WTC11 (cell line): Measurements from ENCODE around the gene SPTBN4. TPM values are rescaled to one million over a fixed set of nuclear protein-coding genes. Genes with fewer than 3 reads are reported as not detected.
A peak's percentile ranks its signal among the peaks of the same experiment; 100 is the strongest.

Experiments used
- ATAC-seq: fragments of 200-7000 bp; cut with Tn5 transposase; 2 replicates; pipeline ENCODE4 v1.10.0; 2021; ENCODE audit warnings: mild to moderate bottlenecking, moderate library complexity
- CTCF ChIA-PET: fragments of 300-600 bp; sonication (Branson Sonifier 250); formaldehyde crosslinking; loops from one replicate; lab custom pipeline; 2021; ENCODE audit warnings: antibody characterized with exemption; lab: Charles Lee
- POLR2A ChIA-PET: fragments of 350-600 bp; sonication (Branson Sonifier 250); formaldehyde crosslinking; loops from one replicate; lab custom pipeline; 2021; ENCODE audit warnings: antibody characterized with exemption; lab: Charles Lee
- DNase-seq: peaks from one replicate; pipeline ENCODE4 v3.0.0; 2021; ENCODE audit warnings: low spot score
- H3K27ac Mint-ChIP-seq: 2 replicates; pipeline ENCODE4 v1.8.0; 2021; ENCODE audit warnings: mixed read lengths
- H3K27me3 Mint-ChIP-seq: 2 replicates; pipeline ENCODE4 v1.8.0; 2021; ENCODE audit warnings: low read depth, mild to moderate bottlenecking, moderate library complexity, mixed read lengths
- H3K36me3 Mint-ChIP-seq: 2 replicates; pipeline ENCODE4 v1.8.0; 2021; ENCODE audit warnings: mixed read lengths
- H3K4me1 Mint-ChIP-seq: 2 replicates; pipeline ENCODE4 v1.8.0; 2022; ENCODE audit warnings: mixed read lengths
- H3K4me3 Mint-ChIP-seq: 2 replicates; pipeline ENCODE4 v1.8.0; 2021; ENCODE audit warnings: mild to moderate bottlenecking, moderate library complexity, mixed read lengths
- H3K9me3 Mint-ChIP-seq: 2 replicates; pipeline ENCODE4 v1.8.0; 2021; ENCODE audit warnings: mixed read lengths
- AFF4 ChIP-seq: sonication (generic); formaldehyde crosslinking; IDR thresholded peaks from 2 replicates; pipeline ENCODE4 v1.8.1; 2023; ENCODE audit warnings: mild to moderate bottlenecking, missing genetic modification reagents, borderline replicate concordance
- CREB1 ChIP-seq: sonication (generic); formaldehyde crosslinking; IDR thresholded peaks from 2 replicates; pipeline ENCODE4 v1.8.0; 2023; ENCODE audit warnings: mild to moderate bottlenecking, missing genetic modification reagents
- CREM ChIP-seq: sonication (generic); formaldehyde crosslinking; IDR thresholded peaks from 2 replicates; pipeline ENCODE4 v1.8.1; 2022; ENCODE audit warnings: mild to moderate bottlenecking, missing genetic modification reagents, moderate library complexity
- EMX1 ChIP-seq: fragments of 250-450 bp; sonication (Bioruptor Pico); IDR thresholded peaks from 2 replicates; pipeline ENCODE4 v1.8.0; 2021; ENCODE audit warnings: mild to moderate bottlenecking
- ERG ChIP-seq: fragments of 250-450 bp; sonication (Bioruptor Pico); IDR thresholded peaks from 2 replicates; pipeline ENCODE4 v1.8.0; 2021; ENCODE audit warnings: mild to moderate bottlenecking
- HMGA2 ChIP-seq: fragments of 250-450 bp; sonication (Bioruptor Pico); IDR thresholded peaks from 2 replicates; pipeline ENCODE4 v1.4.0; 2021; ENCODE audit warnings: mild to moderate bottlenecking, moderate library complexity
- MAX ChIP-seq: sonication (generic); formaldehyde crosslinking; IDR thresholded peaks from 2 replicates; pipeline ENCODE4 v1.8.0; 2022; ENCODE audit warnings: mild to moderate bottlenecking, missing genetic modification reagents
- MLX ChIP-seq: sonication (generic); formaldehyde crosslinking; IDR thresholded peaks from 2 replicates; pipeline ENCODE4 v1.8.1; 2023; ENCODE audit warnings: mild to moderate bottlenecking, missing genetic modification reagents, moderate library complexity
- NFYB ChIP-seq: sonication (generic); formaldehyde crosslinking; conservative IDR thresholded peaks from 2 replicates; pipeline ENCODE4 v1.8.0; 2022; ENCODE audit warnings: low read depth, missing genetic modification reagents
- NR1H2 ChIP-seq: sonication (generic); formaldehyde crosslinking; IDR thresholded peaks from 2 replicates; pipeline ENCODE4 v1.9.0; 2021; ENCODE audit warnings: mild to moderate bottlenecking, moderate library complexity, missing genetic modification reagents
- NR2C2 ChIP-seq: sonication (generic); formaldehyde crosslinking; IDR thresholded peaks from 2 replicates; pipeline ENCODE4 v1.8.0; 2022; ENCODE audit warnings: mild to moderate bottlenecking, missing genetic modification reagents
- PRDM15 ChIP-seq: sonication (generic); formaldehyde crosslinking; IDR thresholded peaks from 2 replicates; pipeline ENCODE4 v1.8.0; 2022; ENCODE audit warnings: missing genetic modification reagents
- TEAD1 ChIP-seq: sonication (generic); formaldehyde crosslinking; IDR thresholded peaks from 2 replicates; pipeline ENCODE4 v1.8.0; 2022; ENCODE audit warnings: mild to moderate bottlenecking, missing genetic modification reagents
- USF1 ChIP-seq: sonication (generic); formaldehyde crosslinking; IDR thresholded peaks from 2 replicates; pipeline ENCODE4 v1.8.0; 2022; ENCODE audit warnings: mild to moderate bottlenecking, missing genetic modification reagents
- ZNF121 ChIP-seq: sonication (generic); formaldehyde crosslinking; IDR thresholded peaks from 2 replicates; pipeline ENCODE4 v1.8.0; 2023; ENCODE audit warnings: missing genetic modification reagents
- ZSCAN18 ChIP-seq: fragments of 250-450 bp; sonication (Bioruptor Pico); IDR thresholded peaks from 2 replicates; pipeline ENCODE4 v2.1.2; 2022; ENCODE audit warnings: mild to moderate bottlenecking, moderate library complexity
- total RNA-seq: library from RNA; stranded (reverse); gene quantifications from 3 replicates; pipeline ENCODE4 v1.2.3, GENCODE V29; 2021

Gene SPTBN4
- total RNA-seq, 1 experiment from 2014 or later, result 2.8 TPM

GRCh38 chr19:40611900-40612698, 145.3 kb downstream of the SPTBN4 start (continued):
- TF ChIP-seq PRDM15 (no peak), MLX (CRISPR knock-in tag) (no peak), NR2C2 (no peak), NFYB (CRISPR knock-in tag) (no peak), HMGA2 (CRISPR knock-in tag) (no peak), EMX1 (CRISPR knock-in tag) (no peak), CREM (CRISPR knock-in tag) (no peak)

- H3K9me3 Mint-ChIP-seq, result no peaks in the 10 kb centered on the region
- H3K4me1 Mint-ChIP-seq, result peaks cover 27% of the 10 kb centered on the region
- ChIA-PET POLR2A (interaction anchor here (0.6 to 3.0 kb wide), 5 partner anchors 9 to 179 kb away, joined by 3 to 39 read pairs (median 4); partner anchors contain the start of genes COQ8B and ITPKC), CTCF (interaction anchor here (0.6 to 4.0 kb wide), 21 partner anchors 10 to 753 kb away, joined by 3 to 94 read pairs (median 4); partner anchors contain the start of genes BLVRB and LTBP4)
- peak overlapping the region; percentile 90 for H3K4me3 Mint-ChIP-seq
- ATAC-seq (peak; percentile 20), DNase-seq (peak; percentile 94)
- H3K27me3 Mint-ChIP-seq, result peaks cover 54% of the 10 kb centered on the region
- H3K27ac Mint-ChIP-seq, result peak overlapping the region; percentile 97
- H3K36me3 Mint-ChIP-seq, result peaks cover 12% of the 10 kb centered on the region; the same call in 1 of the 2 replicates
- no peak for TF ChIP-seq ERG
- TF ChIP-seq NR1H2 (CRISPR knock-in tag), result no peak
- TF ChIP-seq ZNF121 (CRISPR knock-in tag), result peak; percentile 68
- no peak for TF ChIP-seq AFF4 (CRISPR knock-in tag)
- 0 out of 2 replicates have a peak, but pooled peaks have one; percentile 36 for TF ChIP-seq MAX (CRISPR knock-in tag)
- TF ChIP-seq USF1 (CRISPR knock-in tag), result peak; percentile 69; the same call in 1 of the 2 replicates
- no peak for TF ChIP-seq TEAD1 (CRISPR knock-in tag)
- TF ChIP-seq ZSCAN18 (CRISPR knock-in tag), result no peak
- TF ChIP-seq CREB1, result no peak
Observed at GRCh38 chr19:40612831-40613689, 146.3 kb downstream of the SPTBN4 start.
